Measurements from ENCODE around the gene DNAJB12. TPM values are rescaled to one million over a fixed set of nuclear protein-coding genes. Genes with fewer than 3 reads are reported as not detected.

DNAJB12 gene
- total RNA-seq, 1 experiment from 2014 or later: 27.6 TPM

DNA sequence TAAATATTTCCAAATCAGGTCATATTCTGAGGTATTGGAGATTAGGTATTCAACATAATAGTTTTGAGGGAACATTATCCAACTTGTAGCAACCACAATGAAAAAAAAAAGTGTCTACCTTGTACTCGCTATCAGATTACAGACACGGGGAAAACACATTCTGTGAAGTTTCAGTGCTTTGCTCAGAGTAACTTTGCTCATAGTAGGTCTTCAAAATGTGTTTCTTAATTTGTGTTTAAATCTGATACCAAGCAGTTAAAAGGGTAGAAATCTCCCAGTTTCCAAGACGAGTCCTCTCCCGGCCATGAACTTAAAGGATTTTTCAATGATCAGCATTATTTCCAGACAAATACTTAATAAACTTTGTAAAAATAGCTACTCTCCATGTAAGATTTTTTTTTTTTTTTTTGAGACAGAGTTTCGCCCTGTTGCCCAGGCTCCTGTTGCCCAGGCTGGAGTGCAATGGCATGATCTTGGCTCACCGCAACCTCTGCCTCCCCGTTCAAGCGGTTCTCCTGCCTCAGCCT, 41.8 kb downstream of the DNAJB12 start:
- Histone ChIP-seq H3K79me1 (ENCODE audit: insufficient read depth, low read depth, low read length, poor library complexity, severe bottlenecking) (no peaks in the 10 kb centered on the region), H3K9ac (ENCODE audit: extremely low read depth, insufficient read length, low read length) (no peak overlapping the region), H2AFZ (ENCODE audit: low read length) (no peak overlapping the region), H4K20me1 (ENCODE audit: control insufficient read depth, insufficient read depth, insufficient read length) (no peaks in the 10 kb centered on the region), H4K5ac (ENCODE audit: insufficient read length, low read depth, low read length) (no peak overlapping the region), H3K23ac (ENCODE audit: insufficient read length, low read depth, low read length) (no peak overlapping the region), H2BK15ac (ENCODE audit: low read depth, low read length) (no peak overlapping the region), H3K79me2 (ENCODE audit: insufficient read depth, low read length) (no peaks in the 10 kb centered on the region), H2AK5ac (ENCODE audit: insufficient read length, low read length) (no peak overlapping the region), H3K56ac (ENCODE audit: insufficient read length, low read depth, low read length) (no peak overlapping the region), H2BK5ac (ENCODE audit: insufficient read length, low read length) (no peak overlapping the region), H3T11ph (ENCODE audit: low read length) (no peak overlapping the region), H4K91ac (ENCODE audit: insufficient read length, low read depth, low read length) (no peak overlapping the region), H2BK12ac (ENCODE audit: insufficient read length, low read depth, low read length) (no peak overlapping the region), H3K18ac (ENCODE audit: insufficient read length, low read depth, low read length) (no peak overlapping the region), H3K14ac (ENCODE audit: insufficient read depth, low read length) (no peak overlapping the region), H4K8ac (replicated peaks; ENCODE audit: insufficient read length, low read depth, low read length) (no peak overlapping the region), H3K27ac (ENCODE audit: insufficient read length, low read depth, low read length) (no peak overlapping the region), H3K27me3 (ENCODE audit: insufficient read depth, low read length) (no peaks in the 10 kb centered on the region), H3K4me2 (ENCODE audit: insufficient read depth, insufficient read length, low read length) (no peak overlapping the region), H3K4me1 (ENCODE audit: insufficient read depth, low read length) (peaks cover 9% of the 10 kb centered on the region; the same call in 1 of the 2 replicates), H2BK120ac (ENCODE audit: low read depth, low read length, poor library complexity, severe bottlenecking) (no peak overlapping the region), H3K23me2 (ENCODE audit: insufficient read length, low read depth, low read length, poor library complexity, severe bottlenecking) (no peaks in the 10 kb centered on the region), H2BK20ac (ENCODE audit: low read depth, low read length, poor library complexity, severe bottlenecking) (no peak overlapping the region), H3K9me3 (ENCODE audit: control insufficient read depth, low read depth, low read length) (no peaks in the 10 kb centered on the region), H3K4ac (ENCODE audit: low read depth, low read length) (no peak overlapping the region)
- no peak for DNase-seq
- TF ChIP-seq, protein P1, sequence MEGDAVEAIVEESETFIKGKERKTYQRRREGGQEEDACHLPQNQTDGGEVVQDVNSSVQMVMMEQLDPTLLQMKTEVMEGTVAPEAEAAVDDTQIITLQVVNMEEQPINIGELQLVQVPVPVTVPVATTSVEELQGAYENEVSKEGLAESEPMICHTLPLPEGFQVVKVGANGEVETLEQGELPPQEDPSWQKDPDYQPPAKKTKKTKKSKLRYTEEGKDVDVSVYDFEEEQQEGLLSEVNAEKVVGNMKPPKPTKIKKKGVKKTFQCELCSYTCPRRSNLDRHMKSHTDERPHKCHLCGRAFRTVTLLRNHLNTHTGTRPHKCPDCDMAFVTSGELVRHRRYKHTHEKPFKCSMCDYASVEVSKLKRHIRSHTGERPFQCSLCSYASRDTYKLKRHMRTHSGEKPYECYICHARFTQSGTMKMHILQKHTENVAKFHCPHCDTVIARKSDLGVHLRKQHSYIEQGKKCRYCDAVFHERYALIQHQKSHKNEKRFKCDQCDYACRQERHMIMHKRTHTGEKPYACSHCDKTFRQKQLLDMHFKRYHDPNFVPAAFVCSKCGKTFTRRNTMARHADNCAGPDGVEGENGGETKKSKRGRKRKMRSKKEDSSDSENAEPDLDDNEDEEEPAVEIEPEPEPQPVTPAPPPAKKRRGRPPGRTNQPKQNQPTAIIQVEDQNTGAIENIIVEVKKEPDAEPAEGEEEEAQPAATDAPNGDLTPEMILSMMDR (conservative IDR thresholded peaks at IDR 0.05): no peak
- no peak overlapping the region for H3K4me3 Mint-ChIP-seq
- peaks cover 4% of the 10 kb centered on the region for H3K27me3 Mint-ChIP-seq (ENCODE audit: low read depth)
- no peaks in the 10 kb centered on the region; a peak in 1 of 7 replicates for H3K36me3 Mint-ChIP-seq (ENCODE audit: insufficient read depth in 1 of 3, low read depth in 3 of 3)
- no CpG with 5 or more reads among the region's 8 CpGs for WGBS (ENCODE audit: extremely low coverage, insufficient read length, low lambda C conversion rate)
- no peaks in the 10 kb centered on the region; a peak in 1 of 5 replicates for H3K9me3 Mint-ChIP-seq
- H3K27ac Mint-ChIP-seq: peak overlapping the region in 1 of 3 experiments; percentile 45; a peak in 1 of 7 replicates
- peaks cover 31 to 35% of the 10 kb centered on the region in 2 experiments for H3K4me1 Mint-ChIP-seq
